Activated naive CD8-positive, alpha-beta T cell treated with anti-CD3 and anti-CD28 coated beads, Interleukin-2, amount 10 ng/mL, durations not matched to agents 7 days and 5 days (primary cell): Measurements from ENCODE around the gene MAFF. TPM values are rescaled to one million over a fixed set of nuclear protein-coding genes. Genes with fewer than 3 reads are reported as not detected.

Experiments
- ATAC-seq: fragments of 150-1000 bp; cut with Tn5 transposase; one replicate; pipeline ENCODE4 v1.10.0; 2021; ENCODE audit warnings: low read depth, moderate library complexity
- POLR2A ChIA-PET: fragments of 350-600 bp; sonication (Branson Sonifier 250); formaldehyde crosslinking; loops from one replicate; lab custom pipeline; 2021; ENCODE audit warnings: antibody characterized with exemption; lab: Charles Lee
- DNase-seq: peaks from one replicate; pipeline ENCODE4 v3.0.0; 2021
- H3K27ac Mint-ChIP-seq: one replicate; pipeline ENCODE4 v1.8.0; 2022; ENCODE audit warnings: mild to moderate bottlenecking, mixed read lengths
- H3K27me3 Mint-ChIP-seq: one replicate; pipeline ENCODE4 v1.8.0; 2022; ENCODE audit warnings: mild to moderate bottlenecking, moderate library complexity, mixed read lengths
- H3K36me3 Mint-ChIP-seq: one replicate; pipeline ENCODE4 v1.8.0; 2021; ENCODE audit warnings: mild to moderate bottlenecking, mixed read lengths
- H3K4me1 Mint-ChIP-seq: one replicate; pipeline ENCODE4 v1.8.0; 2021; ENCODE audit warnings: mixed read lengths
- H3K4me3 Mint-ChIP-seq: one replicate; pipeline ENCODE4 v1.8.0; 2022; ENCODE audit warnings: mild to moderate bottlenecking, moderate library complexity, mixed read lengths
- H3K9me3 Mint-ChIP-seq: one replicate; pipeline ENCODE4 v1.8.0; 2021; ENCODE audit warnings: mixed read lengths
- total RNA-seq, 2 experiments: library from RNA; stranded (reverse); gene quantifications; one replicate each; pipeline ENCODE4 v1.2.3, GENCODE V29; 2021

The MAFF gene
- total RNA-seq, 2 experiments from 2014 or later = 10.8 to 12.8 TPM

GRCh38 chr22:38213319-38213989 is 11.7 kb downstream of the MAFF start:
- Mint-ChIP-seq H3K36me3 (peaks cover 11% of the 10 kb centered on the region), H3K27me3 (no peaks in the 10 kb centered on the region), H3K4me1 (peaks cover 15% of the 10 kb centered on the region), H3K9me3 (no peaks in the 10 kb centered on the region), H3K4me3 (no peak overlapping the region), H3K27ac (no peak overlapping the region)
- POLR2A ChIA-PET = no interaction called here
- DNase-seq (no peak), ATAC-seq (no peak)

GRCh38 chr22:38213990-38214301 is 12.2 kb downstream of the MAFF start:
- POLR2A ChIA-PET = interaction anchor here (0.6 kb wide), 1 partner anchor 1703 kb away, joined by 3 read pairs; no protein-coding TSS in a partner anchor
- no peak overlapping the region for H3K4me3 Mint-ChIP-seq
- ATAC-seq (no peak), DNase-seq (no peak)
- no peak overlapping the region for H3K27ac Mint-ChIP-seq
- peaks cover 12% of the 10 kb centered on the region for H3K4me1 Mint-ChIP-seq
- no peaks in the 10 kb centered on the region for H3K27me3 Mint-ChIP-seq
- peaks cover 11% of the 10 kb centered on the region for H3K36me3 Mint-ChIP-seq
- H3K9me3 Mint-ChIP-seq = no peaks in the 10 kb centered on the region

- H3K36me3 Mint-ChIP-seq = peaks cover 11% of the 10 kb centered on the region
These were observed 12.7 kb downstream of the MAFF start for GRCh38 chr22:38214302-38215056.

GRCh38 chr22:38215156-38216038 is 13.6 kb downstream of the MAFF start:
- H3K27me3 Mint-ChIP-seq = no peaks in the 10 kb centered on the region
- H3K36me3 Mint-ChIP-seq = peaks cover 11% of the 10 kb centered on the region
- peaks cover 13% of the 10 kb centered on the region for H3K4me1 Mint-ChIP-seq
- DNase-seq (no peak), ATAC-seq (no peak)
- H3K4me3 Mint-ChIP-seq = peak overlapping the region; percentile 25
- no peaks in the 10 kb centered on the region for H3K9me3 Mint-ChIP-seq
- peak overlapping the region; percentile 38 for H3K27ac Mint-ChIP-seq
- POLR2A ChIA-PET = no interaction called here

More at GRCh38 chr22:38214302-38215056, 12.7 kb downstream of the MAFF start:
- Mint-ChIP-seq H3K4me1 (peaks cover 15% of the 10 kb centered on the region), H3K9me3 (no peaks in the 10 kb centered on the region), H3K27me3 (no peaks in the 10 kb centered on the region), H3K27ac (no peak overlapping the region), H3K4me3 (peak overlapping the region; percentile 25)
- ATAC-seq (peak; percentile 61), DNase-seq (peak; percentile 72)
- POLR2A ChIA-PET = interaction anchor here (0.6 kb wide), 1 partner anchor 1704 kb away, joined by 3 read pairs; no protein-coding TSS in a partner anchor

- POLR2A ChIA-PET = interaction anchor here (0.5 kb wide), 1 partner anchor 13 kb away, joined by 4 read pairs; no protein-coding TSS in a partner anchor
- Mint-ChIP-seq H3K9me3 (no peaks in the 10 kb centered on the region), H3K4me3 (no peak overlapping the region), H3K4me1 (peaks cover 7% of the 10 kb centered on the region), H3K36me3 (peaks cover 7% of the 10 kb centered on the region), H3K27ac (no peak overlapping the region), H3K27me3 (no peaks in the 10 kb centered on the region)
- DNase-seq = no peak
- ATAC-seq = no peak
These were observed 17.1 kb downstream of the MAFF start for GRCh38 chr22:38218661-38219622.

GRCh38 chr22:38219632-38220031 is 17.8 kb downstream of the MAFF start:
- ATAC-seq (no peak), DNase-seq (no peak)
- H3K9me3 Mint-ChIP-seq = no peaks in the 10 kb centered on the region
- peaks cover 7% of the 10 kb centered on the region for H3K36me3 Mint-ChIP-seq
- no peaks in the 10 kb centered on the region for H3K27me3 Mint-ChIP-seq
- no peak overlapping the region for H3K27ac Mint-ChIP-seq
- POLR2A ChIA-PET = interaction anchor here (0.5 kb wide), 1 partner anchor 13 kb away, joined by 4 read pairs; no protein-coding TSS in a partner anchor
- peaks cover 7% of the 10 kb centered on the region for H3K4me1 Mint-ChIP-seq
- no peak overlapping the region for H3K4me3 Mint-ChIP-seq

- ATAC-seq = no peak
- no peak overlapping the region for H3K4me3 Mint-ChIP-seq
- H3K9me3 Mint-ChIP-seq = no peaks in the 10 kb centered on the region
- no peaks in the 10 kb centered on the region for H3K27me3 Mint-ChIP-seq
- peaks cover 7% of the 10 kb centered on the region for H3K36me3 Mint-ChIP-seq
- H3K27ac Mint-ChIP-seq = no peak overlapping the region
- no peak for DNase-seq
- peaks cover 7% of the 10 kb centered on the region for H3K4me1 Mint-ChIP-seq
- POLR2A ChIA-PET = no interaction called here
These were observed 18.4 kb downstream of the MAFF start for GRCh38 chr22:38220163-38220562.

GRCh38 chr22:38220653-38221386 is 19.0 kb downstream of the MAFF start:
- no peak overlapping the region for H3K27ac Mint-ChIP-seq
- POLR2A ChIA-PET = no interaction called here
- H3K4me3 Mint-ChIP-seq = no peak overlapping the region
- DNase-seq (no peak), ATAC-seq (no peak)
- peaks cover 7% of the 10 kb centered on the region for H3K36me3 Mint-ChIP-seq
- no peaks in the 10 kb centered on the region for H3K27me3 Mint-ChIP-seq
- peaks cover 7% of the 10 kb centered on the region for H3K4me1 Mint-ChIP-seq
- H3K9me3 Mint-ChIP-seq = no peaks in the 10 kb centered on the region

GRCh38 chr22:38221407-38221806 is 19.6 kb downstream of the MAFF start:
- peaks cover 7% of the 10 kb centered on the region for H3K4me1 Mint-ChIP-seq
- DNase-seq (no peak), ATAC-seq (no peak)
- POLR2A ChIA-PET = no interaction called here
- no peaks in the 10 kb centered on the region for H3K9me3 Mint-ChIP-seq
- no peak overlapping the region for H3K4me3 Mint-ChIP-seq
- no peak overlapping the region for H3K27ac Mint-ChIP-seq
- H3K36me3 Mint-ChIP-seq = peaks cover 6% of the 10 kb centered on the region
- H3K27me3 Mint-ChIP-seq = no peaks in the 10 kb centered on the region

- H3K27me3 Mint-ChIP-seq = no peaks in the 10 kb centered on the region
- ATAC-seq = no peak
- H3K4me1 Mint-ChIP-seq = peaks cover 7% of the 10 kb centered on the region
- no peaks in the 10 kb centered on the region for H3K9me3 Mint-ChIP-seq
- H3K27ac Mint-ChIP-seq = no peak overlapping the region
- DNase-seq = no peak
- no peak overlapping the region for H3K4me3 Mint-ChIP-seq
- POLR2A ChIA-PET = no interaction called here
- H3K36me3 Mint-ChIP-seq = peaks cover 3% of the 10 kb centered on the region
These were observed 20.4 kb downstream of the MAFF start for GRCh38 chr22:38221908-38222796.

GRCh38 chr22:38222797-38223119 is 21.0 kb downstream of the MAFF start:
- ATAC-seq (no peak), DNase-seq (no peak)
- Mint-ChIP-seq H3K27ac (no peak overlapping the region), H3K9me3 (no peaks in the 10 kb centered on the region), H3K4me1 (peaks cover 7% of the 10 kb centered on the region), H3K36me3 (peaks cover 3% of the 10 kb centered on the region), H3K27me3 (no peaks in the 10 kb centered on the region), H3K4me3 (no peak overlapping the region)
- POLR2A ChIA-PET = no interaction called here
